IPS DF 19.7 (cell line): ENCODE results near the gene PITRM1.

Experiments used
- DNase-seq: peaks from one replicate; pipeline ENCODE4 v3.0.0-alpha.2; 2013; ENCODE audit warnings: low read depth, low spot score

Gene PITRM1

DNA sequence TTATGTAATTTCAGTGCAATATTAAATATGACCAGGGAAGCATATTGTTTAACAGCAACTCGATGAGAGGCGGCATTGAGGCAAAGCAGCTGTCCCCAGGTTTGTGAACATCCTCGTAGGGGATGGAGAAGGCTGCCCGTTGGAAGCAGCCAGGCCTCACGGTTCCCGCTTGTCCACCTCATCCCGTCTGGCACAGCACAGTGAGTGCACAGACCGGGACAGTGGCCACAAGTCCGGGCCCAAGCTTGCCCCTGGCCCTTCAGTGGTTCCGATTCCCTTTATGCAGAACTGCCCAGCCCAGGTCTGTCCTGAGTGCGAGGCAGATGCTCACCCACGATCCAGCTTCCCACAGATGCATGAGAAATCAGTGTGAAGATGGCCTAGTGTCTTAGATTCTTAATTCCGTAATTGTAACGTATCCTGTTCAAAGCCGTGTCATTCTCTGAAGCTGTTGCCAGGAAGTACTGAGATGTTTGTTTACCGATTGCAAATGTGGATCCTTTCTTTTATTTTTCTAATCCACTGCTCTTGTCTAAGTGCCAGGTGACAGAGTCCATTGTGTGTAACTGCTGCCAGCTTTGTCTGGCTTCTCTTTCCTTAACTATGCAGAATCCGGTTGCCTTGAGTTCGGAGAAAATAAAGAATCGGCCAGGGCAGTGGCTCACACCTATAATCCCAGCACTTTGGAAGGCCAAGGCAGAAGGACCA, 69.7 kb downstream of the PITRM1 start:
- DNase-seq, result no peak

DNA sequence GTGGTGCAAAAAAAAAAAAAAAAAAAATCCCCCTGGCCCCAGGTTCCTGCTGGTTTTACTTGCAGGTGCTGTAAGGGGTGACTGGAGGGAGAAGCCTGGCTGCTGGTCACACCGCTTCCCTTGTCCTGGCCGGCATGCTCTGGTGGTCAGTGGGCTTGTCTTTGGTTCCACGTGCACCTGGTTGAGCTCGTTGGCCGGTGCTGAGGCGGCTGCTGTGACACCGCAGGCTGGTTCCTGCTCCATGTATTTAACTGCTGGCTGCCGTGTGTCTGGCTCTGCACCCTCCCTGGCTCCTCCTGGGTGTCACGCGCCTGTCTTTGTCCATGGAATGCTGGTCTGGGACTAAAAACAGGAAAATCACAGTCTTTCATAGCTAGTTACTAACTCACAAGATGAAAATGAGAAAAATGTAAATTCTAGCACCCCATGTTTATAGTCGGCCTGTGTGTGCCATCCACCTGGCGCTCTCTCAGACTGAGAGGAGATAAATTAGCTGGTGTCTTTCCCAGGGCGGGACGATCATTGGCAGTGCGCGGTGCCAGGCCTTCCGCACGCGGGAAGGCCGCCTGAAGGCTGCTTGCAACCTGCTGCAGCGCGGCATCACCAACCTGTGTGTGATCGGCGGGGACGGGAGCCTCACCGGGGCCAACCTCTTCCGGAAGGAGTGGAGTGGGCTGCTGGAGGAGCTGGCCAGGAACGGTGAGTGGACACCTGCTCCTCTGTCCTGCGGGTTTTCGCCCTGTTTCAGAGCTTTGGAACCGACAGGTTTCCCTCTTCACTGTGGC, 71.5 kb downstream of the PITRM1 start:
- no peak for DNase-seq

DNA sequence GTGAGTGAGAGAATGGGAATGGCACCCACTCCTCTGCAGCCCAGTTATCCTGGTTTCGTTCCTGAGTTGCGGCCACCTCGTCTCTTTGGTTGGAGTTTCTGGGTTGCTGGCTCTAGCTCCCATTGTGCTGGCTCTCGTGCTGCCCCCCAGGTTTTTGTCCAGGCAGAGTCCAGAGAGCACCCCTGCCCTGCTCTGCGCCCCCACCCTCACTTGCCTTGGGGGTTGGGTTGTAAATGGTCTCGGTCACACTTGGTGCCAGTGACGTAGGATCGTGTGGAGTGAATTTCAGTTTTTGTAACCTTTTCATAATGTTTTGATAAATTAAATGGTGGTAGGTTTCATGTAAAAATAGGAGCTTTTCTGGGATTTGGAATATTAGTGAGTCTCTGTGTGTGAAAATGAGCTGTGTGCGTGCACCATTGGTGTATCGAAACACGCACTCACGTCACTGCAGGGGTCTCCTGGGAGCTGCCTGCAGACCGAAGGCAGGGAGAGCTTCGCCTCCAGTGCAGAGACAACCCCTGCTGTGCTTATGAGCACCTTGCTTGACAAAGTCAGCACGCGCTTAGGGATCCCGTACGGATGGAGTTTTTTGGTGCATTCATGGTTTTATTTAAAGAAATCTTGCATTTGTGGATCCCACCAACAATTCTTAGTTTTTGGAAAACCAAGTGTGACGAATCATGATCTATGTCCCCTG, 72.3 kb downstream of the PITRM1 start:
- DNase-seq, result no peak

DNA sequence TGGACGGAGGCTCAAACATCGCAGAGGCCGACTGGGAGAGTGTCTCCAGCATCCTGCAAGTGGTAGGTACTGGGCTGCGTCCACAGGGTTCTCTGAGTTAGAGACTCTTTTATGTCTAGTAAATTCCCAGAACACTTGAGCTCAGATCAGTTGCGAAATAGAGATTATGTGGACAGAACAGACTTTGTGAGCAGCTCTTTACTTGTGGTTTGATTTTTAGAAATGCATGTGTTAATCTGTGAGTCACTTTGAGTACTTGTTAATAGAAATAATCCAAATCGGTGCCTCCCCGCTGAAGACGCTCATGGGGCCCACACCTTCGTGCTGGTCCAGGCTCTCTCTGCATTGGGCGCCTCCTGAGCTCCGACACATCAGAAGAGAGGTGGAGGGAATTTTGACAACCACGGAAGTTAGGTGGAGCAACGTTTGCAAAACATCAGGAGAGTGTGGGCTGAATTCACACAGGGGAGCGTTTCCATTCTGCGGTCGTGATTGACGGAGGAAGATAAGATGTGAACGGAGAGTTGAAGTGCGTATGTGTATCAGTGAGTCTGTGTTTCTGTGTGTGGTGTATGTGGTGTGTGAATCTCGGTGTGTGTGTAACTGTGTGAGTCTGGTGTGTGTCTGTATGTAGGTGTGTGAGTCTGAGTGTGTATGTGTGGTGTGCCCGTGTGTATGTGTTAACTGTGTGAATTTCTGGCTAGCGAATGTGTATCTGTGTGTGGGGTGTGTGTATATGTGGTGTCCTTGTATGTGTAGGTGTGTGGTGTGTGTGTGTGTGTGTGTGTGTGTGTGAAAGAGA, 73.1 kb downstream of the PITRM1 start:
- DNase-seq, result no peak

DNA sequence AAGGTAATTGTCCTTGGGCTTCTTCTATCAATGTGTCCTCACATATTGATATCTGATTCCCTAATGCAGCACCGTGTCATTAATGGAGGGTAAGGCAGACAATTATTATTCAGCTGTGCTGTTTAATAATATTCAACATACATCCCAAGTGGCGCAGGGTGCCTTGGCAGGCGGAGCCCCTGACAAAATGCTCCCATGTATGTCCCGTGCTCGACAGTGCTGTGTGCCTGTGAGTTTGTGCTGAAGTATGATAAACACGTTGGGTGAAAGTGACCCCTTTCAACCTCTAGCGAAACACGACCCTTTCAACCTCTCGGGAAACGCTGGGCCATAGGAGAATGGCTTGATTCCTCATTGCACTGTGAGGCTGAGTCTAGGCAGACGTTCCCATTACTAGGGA, 73.9 kb downstream of the PITRM1 start:
- DNase-seq, result no peak

DNA sequence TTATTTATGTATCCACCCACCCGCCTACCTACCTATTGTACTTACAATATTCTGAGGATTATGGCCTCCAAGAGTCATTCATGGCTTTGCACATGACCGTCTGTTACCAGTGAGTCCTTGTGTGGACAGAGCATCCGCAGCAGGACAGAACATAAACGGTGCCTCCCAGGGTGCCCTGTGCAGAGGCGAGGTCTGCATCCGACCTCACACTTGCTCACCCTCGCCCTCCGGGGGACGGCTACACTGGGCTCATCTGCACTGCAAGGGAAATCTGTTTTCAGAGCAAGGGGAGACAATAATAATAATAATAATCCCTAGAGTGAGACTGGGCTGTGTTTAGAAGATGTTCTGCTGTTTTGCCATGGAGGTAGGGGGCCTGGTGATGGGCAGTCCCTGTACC, 75.4 kb downstream of the PITRM1 start:
- DNase-seq, result no peak

DNA sequence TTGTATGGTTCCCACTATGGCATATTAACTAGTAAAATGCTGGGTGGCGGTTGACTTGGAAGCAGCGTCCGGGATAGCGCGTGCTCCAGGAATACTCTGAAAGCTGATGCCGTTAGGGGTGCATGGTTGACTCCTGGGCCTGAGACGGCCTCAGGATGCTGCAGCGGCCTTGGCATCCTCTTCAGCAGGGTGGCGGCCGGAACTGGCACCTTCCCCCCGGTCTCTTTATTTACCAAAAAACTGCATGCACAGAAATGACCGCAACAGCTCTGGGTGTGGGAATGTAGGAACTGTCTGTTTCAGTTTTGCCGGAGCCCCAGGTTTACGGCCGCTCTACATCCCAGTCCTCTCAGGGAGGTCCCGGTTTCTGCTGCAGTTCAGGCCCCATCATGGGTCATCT, 76.4 kb downstream of the PITRM1 start:
- no peak for DNase-seq

DNA sequence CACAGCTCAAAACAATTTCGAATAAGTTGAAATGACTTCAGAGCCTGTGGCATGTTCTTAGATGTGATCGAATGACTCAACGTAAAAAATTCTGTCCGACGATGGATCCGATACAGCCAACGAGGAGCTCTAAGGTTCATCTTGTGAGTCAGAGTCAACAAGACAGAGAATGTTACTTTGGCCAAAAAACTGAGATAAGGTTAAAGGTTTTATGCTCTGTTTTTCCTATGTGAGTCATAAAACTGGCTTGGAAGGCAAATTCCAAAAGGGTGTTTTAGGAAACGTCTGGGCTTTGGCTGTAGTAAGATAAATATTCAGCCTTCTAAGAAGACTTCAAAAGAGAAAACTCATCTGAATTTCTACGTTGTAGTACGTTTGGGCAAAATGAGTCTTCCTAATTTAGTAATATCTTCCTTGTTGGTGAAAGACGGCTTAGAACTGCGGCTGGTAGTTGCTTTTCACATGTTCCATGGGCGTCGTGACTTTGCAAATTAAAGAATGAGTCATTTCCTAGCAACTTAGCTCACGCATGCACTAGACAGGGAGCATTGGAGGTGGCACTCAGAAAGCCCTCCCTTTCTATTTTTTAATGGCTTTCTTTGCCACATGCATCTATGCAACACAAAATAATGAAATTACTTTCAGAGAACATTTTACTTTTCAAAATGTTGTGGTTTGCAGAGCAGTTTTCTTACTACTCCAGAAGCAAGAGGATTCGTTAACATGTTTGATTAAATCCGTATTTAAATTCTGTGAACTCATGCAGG, 77.0 kb downstream of the PITRM1 start:
- no peak for DNase-seq

DNA sequence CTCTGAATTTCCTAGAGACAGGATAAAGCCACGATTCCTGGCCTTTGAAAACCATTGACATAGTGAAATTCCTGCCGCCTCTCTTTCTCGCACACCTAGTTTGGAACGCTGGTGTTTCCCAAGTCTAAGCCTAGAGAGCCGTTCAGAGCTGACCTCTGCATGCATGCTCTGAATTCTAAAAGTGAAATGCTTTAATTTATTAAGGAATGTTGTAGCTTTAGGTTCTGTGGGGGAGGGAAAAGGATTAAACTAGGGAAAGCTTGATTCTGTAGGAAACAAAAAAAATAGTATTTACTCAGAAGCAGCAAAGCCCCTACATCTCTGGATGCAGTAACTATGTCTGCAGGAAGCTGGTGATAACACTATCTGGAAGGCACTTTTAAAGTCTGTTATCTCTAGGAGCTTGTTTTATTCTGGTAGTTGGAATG, 78.0 kb downstream of the PITRM1 start:
- DNase-seq, result no peak

DNA sequence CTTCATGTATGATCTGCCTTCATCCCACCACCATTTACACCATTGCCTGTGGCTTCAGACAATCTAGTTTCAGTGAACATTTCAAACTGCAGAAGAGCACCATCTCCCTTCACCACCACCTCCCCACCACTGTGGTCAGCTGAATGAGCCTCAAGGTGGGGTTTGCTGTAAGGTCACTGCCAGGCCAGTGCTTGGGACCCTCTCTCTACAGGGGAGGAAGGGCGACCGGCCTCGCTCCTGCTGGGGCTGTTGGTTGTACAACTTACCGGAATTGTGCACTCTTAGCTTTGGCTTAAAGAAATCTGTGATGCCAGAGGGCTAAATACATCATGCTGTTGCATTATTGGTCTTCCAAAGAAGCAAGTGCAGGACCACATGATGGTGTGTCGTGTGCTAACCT, 78.6 kb downstream of the PITRM1 start:
- DNase-seq, result no peak

DNA sequence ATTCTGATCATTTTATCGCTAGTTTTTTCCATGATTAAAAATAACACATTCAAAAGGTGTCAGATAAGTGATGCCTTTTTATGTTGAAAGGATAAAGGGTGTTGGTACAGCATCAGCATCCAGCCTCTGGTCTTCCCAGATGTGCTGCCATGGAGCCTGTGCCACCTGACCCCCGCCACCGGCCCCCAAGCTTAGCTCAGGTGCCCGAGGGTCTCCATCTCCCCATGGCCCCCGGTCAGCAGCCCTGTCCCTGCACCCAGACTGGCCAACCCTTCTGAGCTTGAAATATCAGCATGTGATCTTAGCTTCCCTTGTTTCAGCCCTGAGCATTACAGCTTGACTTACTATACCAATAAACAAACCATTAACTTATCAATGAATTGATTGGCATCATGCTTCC, 80.7 kb downstream of the PITRM1 start:
- no peak for DNase-seq

DNA sequence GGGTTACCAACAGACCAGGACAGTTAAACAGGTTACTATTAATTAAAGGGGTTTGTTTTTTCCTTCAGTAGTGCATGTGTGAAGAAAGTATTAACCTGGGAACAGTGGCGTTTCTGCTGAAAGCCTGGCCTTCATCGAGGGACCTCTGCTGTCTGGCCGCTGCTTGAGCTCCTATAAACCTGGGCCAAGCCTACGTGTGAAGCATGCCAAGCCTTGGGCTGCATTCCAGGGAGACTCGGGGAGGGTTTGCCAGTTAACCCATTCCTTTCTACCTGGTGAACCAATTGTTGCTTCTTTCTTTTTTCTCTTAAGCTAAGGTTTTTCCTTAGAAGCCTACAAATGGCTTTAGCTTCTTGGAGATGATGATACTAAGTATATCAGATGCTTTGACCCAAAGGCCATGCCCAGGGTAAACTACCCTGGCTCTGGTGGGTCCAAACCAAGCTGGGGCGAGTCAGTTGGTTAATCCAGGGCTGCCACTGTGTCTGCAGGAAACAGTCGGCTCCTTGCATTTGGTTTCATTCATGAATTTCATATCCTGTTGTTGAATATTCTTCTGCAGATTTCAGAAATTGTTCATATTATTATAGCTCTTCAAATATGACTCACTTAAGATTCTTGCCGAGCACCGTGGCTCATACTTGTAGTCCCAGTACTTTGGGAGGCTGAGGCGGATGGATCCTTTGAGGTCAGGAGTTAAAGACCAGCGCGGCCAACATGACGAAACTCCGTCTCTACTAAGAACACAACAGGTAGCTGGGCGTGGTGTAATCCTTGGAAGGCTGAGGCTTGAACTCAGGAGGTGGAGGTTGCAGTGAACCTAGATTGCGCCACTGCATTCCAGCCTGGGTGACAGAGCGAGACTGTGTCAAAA, 81.4 kb downstream of the PITRM1 start:
- DNase-seq, result no peak

DNA sequence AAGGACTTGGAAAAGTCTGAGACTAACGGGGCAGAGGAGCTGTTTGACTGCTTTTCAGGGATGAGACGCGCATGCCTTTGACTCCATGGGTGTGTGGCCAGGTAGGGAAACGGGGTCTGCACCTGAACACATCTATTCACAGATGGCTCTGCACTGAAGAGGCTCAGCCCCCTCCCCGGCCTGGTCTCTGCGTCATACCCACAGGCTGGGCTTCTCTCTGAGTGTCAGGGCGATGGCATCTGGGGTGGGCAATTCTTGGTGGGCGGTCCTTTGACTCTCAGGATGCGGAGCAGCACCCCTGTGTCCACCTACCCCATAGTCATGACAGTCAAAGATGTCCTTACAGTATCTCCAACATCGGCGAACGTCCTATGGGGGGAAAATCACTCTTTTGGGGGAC, 82.2 kb downstream of the PITRM1 start:
- DNase-seq, result no peak
